Gastroesophageal sphincter (tissue), 4 donors: ENCODE measurements around the gene KMT2D. TPM values are rescaled to one million over a fixed set of nuclear protein-coding genes. Genes with fewer than 3 reads are reported as not detected.

Experiments
- ATAC-seq: fragments of 150-250 bp; one replicate; pipeline ENCODE4 v1.9.1; 2016; ENCODE audit warnings: mild to moderate bottlenecking, moderate library complexity
- H3K27ac ChIP-seq, 4 donors: fragments of 200-600 bp; sonication (generic) in 3 of 4; 1 replicate in 3 of 4; 2 replicates in 1 of 4; pipeline ENCODE4 v1.5.1; 2016 to 2019
- H3K27me3 ChIP-seq: fragments of 200-600 bp; sonication (generic); one replicate; pipeline ENCODE4 v1.5.1; 2019
- H3K36me3 ChIP-seq, 2 donors: fragments of 200-600 bp; sonication (generic); one replicate each; pipeline ENCODE4 v1.5.1; 2019; ENCODE audit warnings: control low read depth in 1 of 2
- H3K4me1 ChIP-seq, 3 donors: fragments of 200-600 bp; sonication (generic); 1 replicate in 2 of 3; 2 replicates in 1 of 3; pipeline ENCODE4 v1.5.1; 2016 to 2019; ENCODE audit warnings: control low read depth in 2 of 3
- H3K4me3 ChIP-seq, 2 donors: fragments of 200-600 bp; sonication (generic); one replicate each; pipeline ENCODE4 v1.5.1; 2019; ENCODE audit warnings: mild to moderate bottlenecking in 1 of 2, moderate library complexity in 1 of 2
- H3K9me3 ChIP-seq, 3 donors: fragments of 200-600 bp; sonication (generic); one replicate each; pipeline ENCODE4 v1.5.1; 2017 to 2019; ENCODE audit warnings: control low read depth in 2 of 3
- CTCF ChIP-seq, 4 experiments: fragments of 200-600 bp in 2 of 4; fragments of 450-650 bp in 2 of 4; sonication (generic) in 1 of 4; IDR thresholded peaks; one replicate each; pipeline ENCODE4 v1.5.1; 2017 to 2019; ENCODE audit warnings: antibody characterized with exemption in 4 of 4, mild to moderate bottlenecking in 2 of 4, moderate library complexity in 2 of 4
- EP300 ChIP-seq: sonication (generic); formaldehyde crosslinking; IDR thresholded peaks from one replicate; pipeline ENCODE4 v1.6.1; 2017; ENCODE audit warnings: antibody characterized with exemption, mild to moderate bottlenecking
- POLR2A ChIP-seq, 2 donors: fragments of 450-650 bp; IDR thresholded peaks; one replicate each; pipeline ENCODE4 v1.6.1; 2017; ENCODE audit warnings: antibody characterized with exemption in 2 of 2, mild to moderate bottlenecking in 2 of 2, moderate library complexity in 1 of 2
- POLR2AphosphoS5 ChIP-seq: sonication (generic); formaldehyde crosslinking; IDR thresholded peaks from one replicate; pipeline ENCODE4 v1.6.1; 2017; ENCODE audit warnings: antibody characterized with exemption
- WGBS, 2 donors: methylation state at CpG; one replicate each; pipeline ENCODE4 v1.1.5; 2018; ENCODE audit warnings: low coverage in 1 of 2; 5-methylcytosine and 5-hydroxymethylcytosine counted together
- total RNA-seq, 4 donors: library from RNA; depleted of rRNA; stranded (reverse); fragments of >200 nt; gene quantifications; one replicate each; pipeline ENCODE4 v1.1.0, GENCODE V29; 2016

Gene KMT2D
- total RNA-seq, 4 donors from 2014 or later, result 23.6 to 75.0 (median 53.8) TPM

GRCh38 chr12:49032276-49032675 lies 28.3 kb downstream of the KMT2D start:
- WGBS, 2 donors, result no CpG with 5 or more reads among the region's 4 CpGs
- TF ChIP-seq POLR2A (IDR thresholded peaks at IDR 0.05) (no peak), CTCF (IDR thresholded peaks at IDR 0.05) (no peak), POLR2AphosphoS5 (no peak), EP300 (no peak)
- peak overlapping the region in 1 of 4 donors; percentile 15 for H3K27ac ChIP-seq
- H3K27me3 ChIP-seq, result no peaks in the 10 kb centered on the region
- H3K36me3 ChIP-seq, result peaks cover 0 to 88% of the 10 kb centered on the region in 2 donors
- H3K9me3 ChIP-seq, result no peaks in the 10 kb centered on the region
- no peak overlapping the region for H3K4me3 ChIP-seq
- peaks cover 0 to 22% (median 0%) of the 10 kb centered on the region in 3 donors for H3K4me1 ChIP-seq
- ATAC-seq, result no peak

GRCh38 chr12:49031573-49032161 lies 28.9 kb downstream of the KMT2D start:
- H3K27ac ChIP-seq, result peak overlapping the region in 1 of 4 donors; percentile 15
- WGBS, 2 donors, result 88% methylated on average over 4 of the region's 8 CpGs; no CpG with 5 or more reads in 1 of the 2 donors
- no peaks in the 10 kb centered on the region for H3K9me3 ChIP-seq
- TF ChIP-seq POLR2A (IDR thresholded peaks at IDR 0.05) (no peak), EP300 (no peak), CTCF (IDR thresholded peaks at IDR 0.05) (no peak)
- peaks cover 0 to 22% (median 0%) of the 10 kb centered on the region in 3 donors for H3K4me1 ChIP-seq
- no peaks in the 10 kb centered on the region for H3K27me3 ChIP-seq
- no peak for ATAC-seq
- H3K4me3 ChIP-seq, result no peak overlapping the region
- peaks cover 0 to 88% of the 10 kb centered on the region in 2 donors for H3K36me3 ChIP-seq

DNA sequence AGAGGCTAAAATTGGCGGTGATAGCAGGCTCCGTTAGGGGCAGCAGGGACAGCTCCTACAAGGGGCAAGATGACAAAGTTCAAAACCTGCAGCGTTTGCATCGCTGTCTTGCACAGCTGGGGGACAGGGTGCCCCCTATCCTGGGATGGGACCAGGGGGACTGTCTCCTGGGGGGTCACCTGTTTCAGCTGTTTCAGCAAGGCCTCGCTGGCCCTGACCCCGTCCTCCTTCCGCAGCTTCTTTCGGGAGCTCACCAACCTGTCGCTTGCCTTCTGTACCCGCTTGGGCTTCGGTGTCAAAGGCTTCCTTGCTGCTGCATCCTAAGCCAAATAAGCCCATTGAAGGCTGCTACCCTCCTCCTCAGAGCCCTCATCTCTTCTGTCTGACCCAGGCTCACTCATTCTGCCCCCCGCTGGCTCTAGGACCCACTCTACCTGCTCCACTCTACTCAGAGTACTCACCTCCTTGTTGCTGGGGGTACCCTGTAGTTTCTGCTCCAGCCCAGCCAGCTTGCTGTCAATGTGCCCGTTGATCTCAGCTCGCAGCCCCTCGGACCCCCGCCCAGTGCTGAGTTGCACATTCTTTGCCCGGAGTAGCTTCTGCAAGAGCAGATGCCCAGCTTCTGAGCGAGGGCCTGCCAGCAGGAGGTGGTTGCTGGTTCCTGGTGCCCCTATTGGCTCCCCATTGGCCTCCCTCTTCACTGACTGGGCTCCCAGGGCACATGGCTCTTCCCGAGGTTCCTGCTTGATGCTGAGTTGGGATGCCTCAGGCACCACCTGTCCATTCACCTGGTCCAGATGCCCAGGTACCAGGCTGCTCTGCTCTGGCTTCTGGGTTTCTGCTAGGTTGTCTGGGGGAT lies 29.7 kb downstream of the KMT2D start:
- WGBS, 2 donors, result 92 to 100% methylated on average over 4 to 14 of the region's 19 CpGs
- ATAC-seq, result no peak
- peak overlapping the region in 1 of 4 donors; percentile 15 for H3K27ac ChIP-seq
- no peaks in the 10 kb centered on the region for H3K9me3 ChIP-seq
- peaks cover 0 to 22% (median 0%) of the 10 kb centered on the region in 3 donors for H3K4me1 ChIP-seq
- TF ChIP-seq CTCF (IDR thresholded peaks at IDR 0.05), result no peak
- no peak for TF ChIP-seq EP300
- H3K4me3 ChIP-seq, result no peak overlapping the region
- H3K27me3 ChIP-seq, result no peaks in the 10 kb centered on the region
- peaks cover 0 to 93% of the 10 kb centered on the region in 2 donors for H3K36me3 ChIP-seq

DNA sequence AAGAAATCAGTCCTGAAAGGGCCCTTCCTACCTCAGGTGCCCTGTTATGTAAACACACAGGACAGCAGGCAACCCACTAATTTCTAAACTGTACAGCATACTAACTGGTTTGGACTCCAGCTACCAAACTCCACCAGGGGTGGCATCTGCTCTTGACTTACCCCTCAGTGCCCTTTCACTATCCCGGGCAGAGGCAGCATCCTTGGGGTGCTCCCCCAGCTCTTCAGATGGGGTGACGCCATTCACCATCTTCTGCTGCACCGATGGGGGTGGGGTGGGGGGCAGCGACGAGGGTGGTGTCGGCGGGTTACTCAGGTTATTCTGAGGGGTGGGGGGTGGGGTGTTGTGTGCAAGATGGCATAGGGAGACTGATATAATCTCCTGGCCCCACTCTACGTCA lies 30.5 kb downstream of the KMT2D start:
- ATAC-seq, result no peak
- TF ChIP-seq EP300 (no peak), POLR2A (IDR thresholded peaks at IDR 0.05) (no peak), POLR2AphosphoS5 (no peak), CTCF (IDR thresholded peaks at IDR 0.05) (no peak)
- H3K27me3 ChIP-seq, result no peaks in the 10 kb centered on the region
- peaks cover 0 to 22% (median 0%) of the 10 kb centered on the region in 3 donors for H3K4me1 ChIP-seq
- H3K36me3 ChIP-seq, result peaks cover 0 to 94% of the 10 kb centered on the region in 2 donors
- no peaks in the 10 kb centered on the region for H3K9me3 ChIP-seq
- WGBS, 2 donors, result 84 to 100% methylated on average over 1 to 6 of the region's 8 CpGs
- no peak overlapping the region for H3K27ac ChIP-seq
- H3K4me3 ChIP-seq, result no peak overlapping the region
